Measurements from ENCODE around the gene FEM1A. TPM values are rescaled to one million over a fixed set of nuclear protein-coding genes. Genes with fewer than 3 reads are reported as not detected.
"Not testable (repeated sequence)": the region's sequence is repeated elsewhere in the genome, so short reads cannot be mapped to it uniquely, and the experiment has no call there.

Gene FEM1A
- total RNA-seq (2014; rRNA removed; shearing (Covaris generic)): 11.0 and 11.1 TPM in 2 replicates
- polyA plus RNA-seq (2016; fragmentation: Nextera tagmentation; extraction: Ambion mirVana): 1.1 and 1.3 TPM in 2 replicates

DNA sequence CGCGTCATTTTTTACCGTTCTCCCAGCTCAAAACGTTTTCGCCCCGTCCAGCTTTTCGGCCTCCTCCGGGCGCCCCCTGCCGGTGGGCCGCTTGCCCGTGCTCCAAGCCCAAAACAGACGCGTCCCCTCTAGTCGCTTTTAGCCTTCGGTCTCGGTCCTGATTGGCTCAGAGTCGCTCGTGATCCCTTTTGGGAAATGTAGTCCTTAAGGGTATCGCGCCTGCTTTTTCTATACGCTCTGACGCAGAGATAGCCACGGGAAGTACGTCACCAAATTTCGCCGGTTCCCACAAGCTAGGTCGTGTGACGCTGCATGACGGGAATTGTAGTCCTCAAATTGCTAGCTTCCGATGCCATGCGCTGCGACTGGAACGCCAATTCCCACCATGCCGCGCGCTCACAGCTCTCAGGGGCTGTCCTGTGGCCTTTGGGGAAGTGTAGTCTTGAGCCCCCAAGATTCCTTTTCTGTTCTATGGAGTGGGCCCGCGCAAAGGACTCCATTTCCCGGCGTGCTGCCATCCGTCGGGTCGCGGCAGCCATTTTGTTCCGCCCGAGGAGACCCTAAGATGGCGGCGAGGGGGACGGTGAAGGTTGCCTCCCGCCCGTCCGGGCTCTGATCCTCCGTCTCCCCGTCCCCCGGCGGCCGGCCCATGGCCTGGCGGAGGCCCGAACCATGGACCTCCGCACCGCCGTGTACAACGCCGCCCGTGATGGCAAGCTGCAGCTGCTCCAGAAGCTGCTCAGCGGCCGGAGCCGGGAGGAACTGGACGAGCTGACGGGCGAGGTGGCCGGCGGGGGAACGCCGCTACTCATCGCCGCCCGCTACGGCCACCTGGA lies at the start of gene FEM1A:
Gene FEM1A, plus strand, starts transcription at position 552 of the 836 bp plus-strand sequence. Its CDS starts 121 bp downstream, at position 673.
- 1% methylated on average over 62 to 67 of the region's 80 CpGs for WGBS, 2 experiments (ENCODE audit: low coverage in 1 of 2, low lambda C conversion rate in 2 of 2, missing lambda C conversion rate in 2 of 2)
- no peaks in the 10 kb centered on the region for H3F3A ChIP-seq (ENCODE audit: insufficient read depth)
- H3K27ac ChIP-seq: peak within 1 kb of the TSS; percentile 78
- peaks cover 4% of the 10 kb centered on the region; the same call in 1 of the 2 replicates for H3K4me1 ChIP-seq (ENCODE audit: insufficient read depth)
- peaks cover 7% of the 10 kb centered on the region; the same call in 1 of the 2 replicates for H3K36me3 ChIP-seq (ENCODE audit: low read depth)
- DNase-seq: peak; percentile 100
- peak within 1 kb of the TSS; percentile 89 for H2AFZ ChIP-seq
- H3K4me2 ChIP-seq (ENCODE audit: unreplicated experiment): peak within 1 kb of the TSS; percentile 83
- H3K9ac ChIP-seq: peak within 1 kb of the TSS; percentile 94
- H3K4me3 ChIP-seq: peak within 1 kb of the TSS; percentile 79
- H4K20me1 ChIP-seq (ENCODE audit: insufficient read depth): no peaks in the 10 kb centered on the region
- H3K9me3 ChIP-seq (ENCODE audit: low read depth): no peaks in the 10 kb centered on the region
- no peaks in the 10 kb centered on the region for H3K27me3 ChIP-seq (replicated peaks; ENCODE audit: insufficient read depth)
- H3K79me2 ChIP-seq (ENCODE audit: insufficient read depth): peaks cover 45% of the 10 kb centered on the region
- H3K9me2 ChIP-seq (ENCODE audit: insufficient read depth): no peaks in the 10 kb centered on the region
- in situ Hi-C loops (cut with MboI): no loop called here
- TF ChIP-seq EZH2 (IDR thresholded peaks at IDR 0.05; ENCODE audit: insufficient read depth, poor library complexity, severe bottlenecking): no peak
- no peak for TF ChIP-seq EZH2phosphoT487 (IDR thresholded peaks at IDR 0.05; ENCODE audit: insufficient read depth, low read depth)

DNA sequence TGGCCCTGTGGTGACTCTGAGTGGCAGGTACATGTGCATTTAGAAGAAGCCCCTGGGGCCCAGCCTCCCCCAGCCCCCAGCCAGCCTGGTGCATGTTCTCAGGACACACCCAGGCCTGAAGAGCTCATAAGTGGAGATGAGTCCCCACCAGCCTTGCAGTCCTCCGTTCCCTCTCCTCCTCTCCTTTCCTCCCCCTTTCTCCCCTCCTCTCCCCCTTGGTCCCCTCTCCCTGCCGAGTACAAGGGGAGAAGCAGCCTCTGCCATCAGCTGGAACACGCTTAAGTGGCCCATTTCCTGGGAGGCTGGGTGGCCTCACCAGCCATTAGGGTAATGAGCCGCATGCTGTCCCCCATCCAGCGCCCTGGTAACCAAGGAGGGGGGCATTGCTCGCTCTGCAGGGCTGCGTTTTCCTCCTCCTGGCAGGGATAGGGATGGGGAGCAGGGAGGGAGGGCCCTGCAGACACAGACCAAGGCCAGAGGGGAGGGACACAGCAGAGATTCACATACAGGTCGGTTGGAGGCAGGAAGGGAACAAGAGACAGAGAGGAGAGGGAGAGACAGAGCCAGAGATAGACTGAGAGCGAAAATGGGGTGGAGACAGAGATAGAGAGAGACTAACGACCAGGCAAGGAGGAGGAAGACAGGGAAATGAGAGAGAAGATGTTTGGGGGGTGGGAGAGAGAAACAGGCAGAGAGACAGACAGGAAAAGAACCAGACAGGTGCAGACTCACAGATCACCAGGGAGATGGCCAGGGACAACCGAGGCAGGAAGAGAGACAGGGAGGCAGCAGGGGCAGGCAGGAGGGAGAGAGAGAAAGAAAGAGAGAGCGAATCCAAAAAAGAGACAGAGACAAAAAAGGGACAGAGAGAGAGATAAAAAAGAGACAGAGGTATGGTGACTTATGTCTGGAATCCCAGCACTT lies 48.5 kb upstream of the FEM1A start:
- peaks cover 14% of the 10 kb centered on the region for H3K4me1 ChIP-seq (ENCODE audit: insufficient read depth)

DNA sequence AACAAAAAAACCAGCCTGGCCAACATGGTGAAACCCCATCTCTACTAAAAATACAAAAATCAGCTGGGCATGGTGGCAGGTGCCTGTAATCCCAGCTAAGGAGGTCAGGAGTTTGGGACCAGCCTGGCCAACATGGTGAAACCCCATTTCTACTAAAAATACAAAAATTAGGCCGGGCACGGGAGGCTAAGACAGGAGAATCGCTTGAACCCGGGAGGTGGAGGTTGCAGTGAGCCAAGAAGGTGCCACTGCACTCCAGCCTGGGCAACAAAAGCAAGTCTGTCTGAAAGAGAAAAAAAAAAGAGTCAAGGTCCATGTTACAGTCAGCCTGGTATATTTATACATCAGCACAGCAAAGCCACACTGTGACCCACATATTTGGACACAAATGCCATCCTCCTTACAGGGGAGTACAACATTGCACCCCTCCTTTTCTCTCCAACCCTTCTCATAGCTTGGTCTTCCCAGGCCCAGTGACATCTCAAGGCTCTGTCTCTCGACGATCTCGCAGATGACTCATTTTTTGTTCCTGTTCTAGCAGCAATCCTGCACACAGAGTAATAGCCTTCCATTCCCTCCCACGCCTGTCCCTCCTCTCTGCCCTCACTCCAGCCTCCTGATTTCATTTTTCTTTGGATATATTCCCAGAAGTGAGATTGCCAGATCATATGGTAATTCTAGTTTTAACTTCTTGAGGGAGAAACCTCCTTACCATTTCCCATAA lies 46.9 kb upstream of the FEM1A start:
- in situ Hi-C loops (cut with MboI): no loop called here
- H3K4me3 ChIP-seq: peak overlapping the region; percentile 17; the same call in 1 of the 2 replicates
- no peaks in the 10 kb centered on the region for H4K20me1 ChIP-seq (ENCODE audit: insufficient read depth)
- H2AFZ ChIP-seq: peak overlapping the region; percentile 46; the same call in 1 of the 2 replicates
- H3K9me2 ChIP-seq (ENCODE audit: insufficient read depth): no peaks in the 10 kb centered on the region
- H3K9ac ChIP-seq: peak overlapping the region; percentile 23; the same call in 1 of the 2 replicates
- DNase-seq: peak; percentile 97
- peak overlapping the region; percentile 39 for H3K4me2 ChIP-seq (ENCODE audit: unreplicated experiment)
- peak overlapping the region; percentile 55 for H3K27ac ChIP-seq
- H3K27me3 ChIP-seq (replicated peaks; ENCODE audit: insufficient read depth): no peaks in the 10 kb centered on the region; the same call in 1 of the 2 replicates
- H3F3A ChIP-seq (ENCODE audit: insufficient read depth): peaks cover 9% of the 10 kb centered on the region
- no peak for TF ChIP-seq EZH2 (IDR thresholded peaks at IDR 0.05; ENCODE audit: insufficient read depth, poor library complexity, severe bottlenecking)
- no peak for TF ChIP-seq EZH2phosphoT487 (IDR thresholded peaks at IDR 0.05; ENCODE audit: insufficient read depth, low read depth)
- H3K36me3 ChIP-seq (ENCODE audit: low read depth): no peaks in the 10 kb centered on the region
- H3K79me2 ChIP-seq (ENCODE audit: insufficient read depth): no peaks in the 10 kb centered on the region
- H3K9me3 ChIP-seq (ENCODE audit: low read depth): no peaks in the 10 kb centered on the region
- H3K4me1 ChIP-seq (ENCODE audit: insufficient read depth): peaks cover 14% of the 10 kb centered on the region
- WGBS, 2 experiments (ENCODE audit: low coverage in 1 of 2, low lambda C conversion rate in 2 of 2, missing lambda C conversion rate in 2 of 2): 1% methylated on average over 8 of the region's 8 CpGs

More for the DNA sequence above, 48.5 kb upstream of the FEM1A start:
- Histone ChIP-seq H3F3A (ENCODE audit: insufficient read depth) (peaks cover 9% of the 10 kb centered on the region), H3K27ac (no peak overlapping the region), H2AFZ (no peak overlapping the region), H3K9ac (no peak overlapping the region), H3K4me2 (ENCODE audit: unreplicated experiment) (no peak overlapping the region), H4K20me1 (ENCODE audit: insufficient read depth) (no peaks in the 10 kb centered on the region), H3K79me2 (ENCODE audit: insufficient read depth) (no peaks in the 10 kb centered on the region), H3K27me3 (replicated peaks; ENCODE audit: insufficient read depth) (no peaks in the 10 kb centered on the region), H3K9me3 (ENCODE audit: low read depth) (no peaks in the 10 kb centered on the region), H3K36me3 (ENCODE audit: low read depth) (no peaks in the 10 kb centered on the region), H3K4me3 (no peak overlapping the region), H3K9me2 (ENCODE audit: insufficient read depth) (no peaks in the 10 kb centered on the region)
- 26 to 30% methylated on average over 10 to 12 of the region's 12 CpGs for WGBS, 2 experiments (ENCODE audit: low coverage in 1 of 2, low lambda C conversion rate in 2 of 2, missing lambda C conversion rate in 2 of 2)
- no peak for DNase-seq
- in situ Hi-C loops (cut with MboI): no loop called here
- TF ChIP-seq EZH2phosphoT487 (IDR thresholded peaks at IDR 0.05; ENCODE audit: insufficient read depth, low read depth): no peak

DNA sequence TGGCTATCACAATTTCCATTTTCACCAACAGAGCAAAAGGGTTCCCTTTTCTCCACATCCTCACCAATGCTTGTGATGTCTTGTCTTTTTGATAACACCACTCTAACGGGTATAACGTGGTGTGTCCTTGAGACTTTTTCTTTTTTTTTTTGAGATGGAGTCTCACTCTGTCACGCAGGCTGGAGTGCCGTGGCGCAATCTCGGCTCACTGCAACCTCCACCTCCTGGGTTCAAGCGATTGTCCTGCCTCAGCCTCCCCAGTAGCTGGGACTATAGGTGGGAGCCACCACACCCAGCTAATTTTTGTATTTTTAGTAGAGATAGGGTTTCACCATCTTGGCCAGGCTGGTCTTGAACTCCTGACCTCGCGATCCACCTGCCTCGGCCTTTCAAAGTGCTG lies 46.4 kb upstream of the FEM1A start:
- H3K79me2 ChIP-seq (ENCODE audit: insufficient read depth); H3K27me3 ChIP-seq (replicated peaks; ENCODE audit: insufficient read depth); H3K36me3 ChIP-seq (ENCODE audit: low read depth); H3K9me2 ChIP-seq (ENCODE audit: insufficient read depth); H3F3A ChIP-seq (ENCODE audit: insufficient read depth); H4K20me1 ChIP-seq (ENCODE audit: insufficient read depth); DNase-seq; H3K9me3 ChIP-seq (ENCODE audit: low read depth); in situ Hi-C loops (cut with MboI): not testable (repeated sequence)
- Histone ChIP-seq H2AFZ (peak overlapping the region; percentile 46; the same call in 1 of the 2 replicates), H3K4me3 (peak overlapping the region; percentile 17; the same call in 1 of the 2 replicates), H3K27ac (peak overlapping the region; percentile 54), H3K4me2 (ENCODE audit: unreplicated experiment) (peak overlapping the region; percentile 16), H3K9ac (peak overlapping the region; percentile 23; the same call in 1 of the 2 replicates), H3K4me1 (ENCODE audit: insufficient read depth) (peaks cover 14% of the 10 kb centered on the region)
- WGBS, 2 experiments (ENCODE audit: low coverage in 1 of 2, low lambda C conversion rate in 2 of 2, missing lambda C conversion rate in 2 of 2): 47 to 48% methylated on average over 10 of the region's 10 CpGs
